ENCODE data around the gene BLM.

Gene BLM

GRCh38 chr15:90742087-90742486 is 24.9 kb downstream of the BLM start:
- no peak for DNase-seq

GRCh38 chr15:90743407-90743806 is 26.3 kb downstream of the BLM start:
- DNase-seq, result no peak

GRCh38 chr15:90744759-90745402 is 27.7 kb downstream of the BLM start:
- no peak for DNase-seq

- DNase-seq, result peak in 1 of 2 donors; percentile 3
These were observed 32.6 kb downstream of the BLM start for GRCh38 chr15:90749754-90750153.

GRCh38 chr15:90750186-90750585 is 33.0 kb downstream of the BLM start:
- peak in 1 of 2 donors; percentile 34 for DNase-seq

- DNase-seq, result no peak
These were observed 34.2 kb downstream of the BLM start for GRCh38 chr15:90751300-90751825.

- DNase-seq, result no peak
These were observed 39.8 kb downstream of the BLM start for GRCh38 chr15:90756916-90757315.

GRCh38 chr15:90757461-90757860 is 40.3 kb downstream of the BLM start:
- DNase-seq, result no peak

GRCh38 chr15:90760661-90761232 is 43.6 kb downstream of the BLM start:
- no peak for DNase-seq

GRCh38 chr15:90761629-90762028 is 44.5 kb downstream of the BLM start:
- no peak for DNase-seq

- no peak for DNase-seq
These were observed 45.0 kb downstream of the BLM start for GRCh38 chr15:90762109-90762508.

- DNase-seq, result no peak
These were observed 46.4 kb downstream of the BLM start for GRCh38 chr15:90763366-90764099.

- no peak for DNase-seq
These were observed 48.4 kb downstream of the BLM start for GRCh38 chr15:90765531-90765930.

- no peak for DNase-seq
These were observed 48.8 kb downstream of the BLM start for GRCh38 chr15:90765966-90766365.

GRCh38 chr15:90769375-90769774 is 52.2 kb downstream of the BLM start:
- DNase-seq, result no peak

GRCh38 chr15:90773485-90773884 is 56.3 kb downstream of the BLM start:
- DNase-seq, result no peak

GRCh38 chr15:90774731-90775514 is 57.8 kb downstream of the BLM start:
- no peak for DNase-seq

GRCh38 chr15:90780916-90781315 is 63.8 kb downstream of the BLM start:
- DNase-seq, result no peak

- no peak for DNase-seq
These were observed 65.3 kb downstream of the BLM start for GRCh38 chr15:90782442-90782841.

GRCh38 chr15:90787881-90788280 is 70.7 kb downstream of the BLM start:
- DNase-seq, result no peak

GRCh38 chr15:90789462-90789861 is 72.3 kb downstream of the BLM start:
- no peak for DNase-seq

GRCh38 chr15:90790057-90790456 is 72.9 kb downstream of the BLM start:
- DNase-seq, result no peak

GRCh38 chr15:90790561-90790960 is 73.4 kb downstream of the BLM start:
- no peak for DNase-seq
